Measurements from ENCODE around the gene CWC27.

Gene CWC27

DNA sequence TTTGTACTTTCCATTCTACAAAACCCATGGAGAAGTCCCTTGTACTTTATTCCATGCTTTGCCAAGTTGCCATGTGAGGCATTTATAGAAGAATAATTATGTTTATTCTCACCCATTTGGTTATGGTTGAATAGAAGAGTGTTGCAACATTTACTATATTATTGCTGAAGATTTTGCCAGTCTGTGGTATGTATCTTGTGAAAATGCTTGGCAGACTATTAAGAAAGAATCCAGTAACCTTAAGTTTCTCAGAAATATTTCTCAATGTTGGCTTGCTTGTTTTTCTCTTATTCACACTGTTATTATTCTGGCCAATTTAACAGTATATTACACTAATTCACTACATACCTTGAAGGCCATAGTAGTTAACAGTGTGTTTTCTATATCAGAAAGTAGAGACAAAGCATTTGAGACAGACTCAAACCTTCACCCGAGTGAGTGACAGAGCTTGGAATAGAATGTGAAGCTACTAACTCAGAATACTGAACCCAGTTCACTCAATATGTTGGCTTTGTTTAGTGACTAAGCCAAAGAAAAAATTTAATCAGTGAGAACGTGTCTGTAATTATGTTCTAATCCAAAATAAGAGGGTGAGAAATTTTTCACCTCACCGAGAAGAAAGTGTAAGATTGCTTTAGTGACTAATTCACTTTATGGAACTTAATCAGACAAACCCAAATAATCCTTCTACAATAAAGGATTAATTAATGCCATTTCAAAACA is 184.4 kb downstream of the CWC27 start:
- TF ChIP-seq ZIC2 (tag by site-specific recombination; IDR thresholded peaks at IDR 0.05) (no peak), SETDB1 (IDR thresholded peaks at IDR 0.05; ENCODE audit: insufficient read length, low read length) (peak; percentile 78)
- POLR2A ChIA-PET, result no interaction called here
- Histone ChIP-seq H3K27ac (ENCODE audit: extremely low read depth, low read depth, low read length) (no peak overlapping the region), H3K9me3 (ENCODE audit: control insufficient read depth, insufficient read depth, low read depth, low read length) (no peaks in the 10 kb centered on the region), H3K36me3 (ENCODE audit: control insufficient read depth in 2 of 2, insufficient read depth in 1 of 2, low read length in 2 of 2) (no peaks in the 10 kb centered on the region), H3K4me3 (ENCODE audit: low read depth, low read length) (no peak overlapping the region), H3K4me1 (ENCODE audit: control insufficient read depth, insufficient read depth, low read length) (peaks cover 11% of the 10 kb centered on the region; the same call in 1 of the 2 replicates)
- CTCF ChIA-PET, result no interaction called here

DNA sequence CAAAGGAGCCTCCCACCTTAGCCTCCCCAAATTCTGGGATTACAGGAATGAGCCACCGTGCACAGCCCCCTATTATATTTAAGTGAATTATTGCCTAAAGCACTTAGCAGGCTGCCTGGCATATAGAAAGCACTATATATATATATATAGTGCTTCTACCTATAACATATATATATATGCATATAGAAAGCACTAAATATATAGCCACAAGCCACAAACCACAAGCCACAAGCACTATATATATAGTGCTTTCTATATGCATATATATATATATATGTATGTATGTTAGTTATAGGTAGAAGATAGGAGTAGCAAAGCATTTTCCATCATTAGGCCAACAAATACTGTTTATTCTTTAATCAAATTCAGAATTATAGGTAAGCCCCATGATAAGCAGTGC is 185.8 kb downstream of the CWC27 start:
- Histone ChIP-seq H3K4me3 (ENCODE audit: low read depth, low read length) (no peak overlapping the region), H3K9me3 (ENCODE audit: control insufficient read depth, insufficient read depth, low read depth, low read length) (no peaks in the 10 kb centered on the region), H3K36me3 (ENCODE audit: control insufficient read depth in 2 of 2, insufficient read depth in 1 of 2, low read length in 2 of 2) (no peaks in the 10 kb centered on the region), H3K27ac (ENCODE audit: extremely low read depth, low read depth, low read length) (no peak overlapping the region), H3K4me1 (ENCODE audit: control insufficient read depth, insufficient read depth, low read length) (peaks cover 3% of the 10 kb centered on the region; the same call in 1 of the 2 replicates)
- ChIA-PET CTCF (no interaction called here), POLR2A (no interaction called here)
- TF ChIP-seq, protein P1, sequence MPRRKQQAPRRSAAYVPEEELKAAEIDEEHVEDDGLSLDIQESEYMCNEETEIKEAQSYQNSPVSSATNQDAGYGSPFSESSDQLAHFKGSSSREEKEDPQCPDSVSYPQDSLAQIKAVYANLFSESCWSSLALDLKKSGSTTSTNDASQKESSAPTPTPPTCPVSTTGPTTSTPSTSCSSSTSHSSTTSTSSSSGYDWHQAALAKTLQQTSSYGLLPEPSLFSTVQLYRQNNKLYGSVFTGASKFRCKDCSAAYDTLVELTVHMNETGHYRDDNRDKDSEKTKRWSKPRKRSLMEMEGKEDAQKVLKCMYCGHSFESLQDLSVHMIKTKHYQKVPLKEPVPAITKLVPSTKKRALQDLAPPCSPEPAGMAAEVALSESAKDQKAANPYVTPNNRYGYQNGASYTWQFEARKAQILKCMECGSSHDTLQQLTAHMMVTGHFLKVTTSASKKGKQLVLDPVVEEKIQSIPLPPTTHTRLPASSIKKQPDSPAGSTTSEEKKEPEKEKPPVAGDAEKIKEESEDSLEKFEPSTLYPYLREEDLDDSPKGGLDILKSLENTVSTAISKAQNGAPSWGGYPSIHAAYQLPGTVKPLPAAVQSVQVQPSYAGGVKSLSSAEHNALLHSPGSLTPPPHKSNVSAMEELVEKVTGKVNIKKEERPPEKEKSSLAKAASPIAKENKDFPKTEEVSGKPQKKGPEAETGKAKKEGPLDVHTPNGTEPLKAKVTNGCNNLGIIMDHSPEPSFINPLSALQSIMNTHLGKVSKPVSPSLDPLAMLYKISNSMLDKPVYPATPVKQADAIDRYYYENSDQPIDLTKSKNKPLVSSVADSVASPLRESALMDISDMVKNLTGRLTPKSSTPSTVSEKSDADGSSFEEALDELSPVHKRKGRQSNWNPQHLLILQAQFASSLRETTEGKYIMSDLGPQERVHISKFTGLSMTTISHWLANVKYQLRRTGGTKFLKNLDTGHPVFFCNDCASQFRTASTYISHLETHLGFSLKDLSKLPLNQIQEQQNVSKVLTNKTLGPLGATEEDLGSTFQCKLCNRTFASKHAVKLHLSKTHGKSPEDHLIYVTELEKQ (tag by site-specific recombination; IDR thresholded peaks at IDR 0.05; ENCODE audit: borderline replicate concordance), result no peak
- TF ChIP-seq ZNF624 (tag by site-specific recombination; IDR thresholded peaks at IDR 0.05) (no peak), ZNF792 (tag by site-specific recombination; IDR thresholded peaks at IDR 0.05) (no peak)

DNA sequence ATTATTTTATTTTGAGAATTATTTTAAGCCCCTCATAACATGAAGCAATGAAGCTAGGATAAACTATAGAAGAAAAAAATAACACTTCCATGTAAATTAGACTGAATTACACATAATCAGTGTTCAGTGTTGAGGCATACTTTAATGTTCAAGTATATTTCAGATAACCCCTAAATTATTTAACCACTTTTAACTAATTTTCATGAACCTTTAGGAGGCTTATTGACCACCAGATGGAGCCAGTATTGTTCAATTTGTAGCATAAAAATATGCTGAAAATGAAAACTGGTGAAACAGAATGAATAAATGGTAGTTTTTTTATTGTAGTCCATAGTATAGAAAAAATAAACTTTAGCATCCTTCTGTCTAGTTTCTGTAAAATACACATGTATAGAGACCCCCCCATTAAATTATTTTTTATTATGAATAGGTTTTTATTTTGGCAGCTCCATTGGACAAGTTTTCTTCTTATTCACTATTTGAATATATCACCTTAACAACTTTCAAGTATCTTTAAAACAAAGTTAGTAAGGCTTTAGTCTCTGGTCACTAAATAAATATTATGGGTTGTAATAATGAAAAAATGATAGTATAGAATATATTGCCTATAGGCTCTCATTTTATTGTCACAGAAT is 190.1 kb downstream of the CWC27 start:
- TF ChIP-seq ZNF664 (tag by site-specific recombination; IDR thresholded peaks at IDR 0.05) (peak; percentile 78; the same call in 1 of the 2 replicates), ZNF654 (tag by site-specific recombination; IDR thresholded peaks at IDR 0.05; ENCODE audit: low read depth) (peak; percentile 36), OVOL3 (tag by site-specific recombination; IDR thresholded peaks at IDR 0.05) (no peak)
- CTCF ChIA-PET, result interaction anchor here (0.6 to 1.6 kb wide), 9 partner anchors 8 to 1725 kb away, joined by 3 to 6 read pairs (median 3); no protein-coding TSS in a partner anchor
- no peak overlapping the region for H3K4me3 ChIP-seq (ENCODE audit: low read depth, low read length)
- H3K9me3 ChIP-seq (ENCODE audit: control insufficient read depth, insufficient read depth, low read depth, low read length), result no peaks in the 10 kb centered on the region
- no peak overlapping the region for H3K27ac ChIP-seq (ENCODE audit: extremely low read depth, low read depth, low read length)
- POLR2A ChIA-PET, result no interaction called here
- H3K36me3 ChIP-seq (ENCODE audit: control insufficient read depth in 2 of 2, insufficient read depth in 1 of 2, low read length in 2 of 2), result no peaks in the 10 kb centered on the region
- no peaks in the 10 kb centered on the region for H3K4me1 ChIP-seq (ENCODE audit: control insufficient read depth, insufficient read depth, low read length)

DNA sequence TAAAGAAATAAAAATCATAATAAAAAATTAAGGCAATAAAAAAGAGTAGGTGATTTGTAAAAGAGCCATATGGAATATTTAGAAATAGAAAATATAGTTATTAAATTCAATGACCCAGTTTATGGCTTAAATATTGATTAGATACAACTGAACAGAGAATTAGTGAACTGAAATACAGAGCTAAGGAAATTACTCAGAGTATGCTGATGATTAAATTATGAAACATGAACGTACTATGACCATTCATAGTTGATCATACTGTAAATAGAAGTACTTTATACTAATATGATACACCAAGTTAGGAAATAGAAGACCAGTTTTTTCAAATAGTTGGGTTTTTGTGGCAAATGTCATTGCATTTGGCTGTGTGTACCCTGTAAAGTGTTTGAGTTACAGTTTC is 194.5 kb downstream of the CWC27 start:
- Histone ChIP-seq H3K4me3 (ENCODE audit: low read depth, low read length) (no peak overlapping the region), H3K36me3 (ENCODE audit: control insufficient read depth in 2 of 2, insufficient read depth in 1 of 2, low read length in 2 of 2) (no peaks in the 10 kb centered on the region), H3K27ac (ENCODE audit: extremely low read depth, low read depth, low read length) (no peak overlapping the region), H3K9me3 (ENCODE audit: control insufficient read depth, insufficient read depth, low read depth, low read length) (no peaks in the 10 kb centered on the region), H3K4me1 (ENCODE audit: control insufficient read depth, insufficient read depth, low read length) (no peaks in the 10 kb centered on the region)
- CTCF ChIA-PET, result interaction anchor here (0.7 kb wide), 1 partner anchor 244 kb away, joined by 3 read pairs; no protein-coding TSS in a partner anchor
- TF ChIP-seq ZNF184 (tag by site-specific recombination; IDR thresholded peaks at IDR 0.05), result no peak
- peak; percentile 83 for TF ChIP-seq SETDB1 (IDR thresholded peaks at IDR 0.05; ENCODE audit: insufficient read length, low read length)
- peak; percentile 36; the same call in 1 of the 2 replicates for TF ChIP-seq ZNF664 (tag by site-specific recombination; IDR thresholded peaks at IDR 0.05)
- POLR2A ChIA-PET, result no interaction called here
